HPDE6-E6E7 (cell line): ENCODE results near the gene UBASH3B.

Experiments used
- DNase-seq: peaks from one replicate; pipeline ENCODE4 v3.0.0; 2011; ENCODE audit warnings: missing footprints; ENCODE audit errors: extremely low spot score

UBASH3B gene

GRCh38 chr11:122731500-122731913 lies 76.0 kb downstream of the UBASH3B start:
- DNase-seq, result no peak

DNA sequence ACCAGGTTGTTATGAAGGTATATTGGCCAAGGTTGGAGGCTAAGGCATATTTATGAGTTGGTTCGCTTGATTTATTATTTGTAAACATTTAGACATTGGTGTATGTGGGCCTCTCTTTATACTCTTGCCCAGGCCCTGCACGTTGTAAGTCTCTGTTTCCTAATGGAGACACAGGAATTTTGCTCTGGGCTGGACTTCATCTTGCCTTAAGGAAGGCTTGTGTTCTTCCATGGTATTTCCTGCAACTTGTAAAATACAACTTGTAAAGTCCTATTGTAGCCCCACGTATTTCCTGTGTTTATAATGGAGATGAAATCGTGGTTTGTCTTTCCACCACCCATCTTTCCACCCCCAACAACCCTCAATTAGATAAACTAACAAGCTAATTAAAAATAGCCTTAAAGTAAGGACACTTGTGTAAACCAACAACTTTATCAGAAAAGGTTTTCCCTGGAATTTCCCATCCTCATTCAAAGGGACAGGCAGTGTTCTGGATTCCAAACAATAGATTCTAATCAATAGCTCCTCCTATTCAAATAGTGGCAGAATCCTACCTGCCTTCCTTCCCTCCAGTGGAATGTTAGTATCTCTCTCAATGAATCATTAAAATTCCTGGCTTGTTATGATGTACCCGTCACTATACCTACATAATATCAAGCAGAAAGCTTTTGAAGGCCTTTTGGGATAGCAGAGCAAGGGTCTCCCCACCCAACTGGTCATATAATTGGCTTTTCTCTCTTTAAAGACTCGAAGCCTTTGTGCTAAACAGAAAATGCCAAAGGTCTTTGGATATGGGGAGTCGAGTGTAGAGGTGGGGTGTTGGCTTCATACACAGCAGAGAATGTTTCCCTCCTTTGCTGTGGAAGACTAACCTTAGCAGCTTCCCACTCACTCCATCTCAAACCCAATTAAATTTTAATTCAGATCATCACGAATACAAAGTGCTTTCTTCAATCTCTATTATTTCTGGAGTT lies 77.1 kb downstream of the UBASH3B start:
- DNase-seq, result no peak

DNA sequence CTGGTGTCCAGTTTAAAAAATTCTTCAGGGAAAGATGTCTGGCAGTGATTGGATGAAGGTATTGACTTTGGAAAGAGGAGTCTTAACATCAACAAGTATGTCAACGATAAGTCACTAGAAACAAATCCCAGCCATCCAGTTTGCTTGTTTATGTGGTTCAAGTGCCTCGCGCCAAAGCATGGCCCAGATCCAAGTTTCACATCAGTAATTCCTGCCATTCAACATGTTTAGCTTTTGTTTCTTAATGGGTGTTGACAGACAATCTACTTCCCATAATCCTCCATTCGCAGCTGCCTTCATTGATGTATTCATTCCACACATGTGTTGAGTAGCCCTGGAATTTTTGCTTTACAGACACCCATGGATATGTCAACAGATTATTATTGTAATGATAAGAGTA lies 77.8 kb downstream of the UBASH3B start:
- no peak for DNase-seq

GRCh38 chr11:122734848-122735496 lies 79.5 kb downstream of the UBASH3B start:
- no peak for DNase-seq

DNA sequence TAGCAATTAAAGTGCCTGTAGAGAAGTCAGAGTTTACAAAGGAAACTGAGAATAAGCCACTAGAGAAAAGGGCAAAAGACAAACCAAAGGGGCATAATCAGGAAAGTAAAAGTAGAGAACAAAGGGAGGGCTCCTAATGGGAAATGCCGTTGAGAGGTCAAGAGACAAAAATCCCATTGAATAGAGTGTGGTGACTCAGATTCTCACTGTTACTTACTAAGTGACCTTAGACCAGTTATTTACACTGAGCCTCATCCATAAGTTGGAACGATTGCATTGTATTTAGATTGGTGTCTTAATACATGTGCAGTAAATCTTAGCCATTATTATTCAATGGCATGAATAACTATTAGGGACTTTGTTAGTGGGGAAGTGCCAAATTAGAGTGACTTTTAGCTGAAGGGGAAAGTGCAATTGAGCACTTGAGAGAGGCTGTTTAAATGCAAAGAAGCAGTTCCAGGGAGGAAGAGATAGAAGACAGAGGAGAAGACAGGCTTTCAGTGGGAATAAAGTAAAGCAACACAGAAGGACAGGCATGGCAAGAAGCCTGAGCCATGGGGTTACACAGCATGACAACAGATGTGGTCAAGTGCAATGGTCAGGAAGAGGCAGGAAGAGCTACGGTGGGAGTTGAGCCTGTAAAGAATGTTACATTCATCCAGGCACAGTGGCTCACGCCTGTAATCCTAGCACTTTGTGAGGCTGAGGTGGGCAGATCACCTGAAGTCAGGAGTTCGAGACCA lies 82.6 kb downstream of the UBASH3B start:
- DNase-seq, result no peak

DNA sequence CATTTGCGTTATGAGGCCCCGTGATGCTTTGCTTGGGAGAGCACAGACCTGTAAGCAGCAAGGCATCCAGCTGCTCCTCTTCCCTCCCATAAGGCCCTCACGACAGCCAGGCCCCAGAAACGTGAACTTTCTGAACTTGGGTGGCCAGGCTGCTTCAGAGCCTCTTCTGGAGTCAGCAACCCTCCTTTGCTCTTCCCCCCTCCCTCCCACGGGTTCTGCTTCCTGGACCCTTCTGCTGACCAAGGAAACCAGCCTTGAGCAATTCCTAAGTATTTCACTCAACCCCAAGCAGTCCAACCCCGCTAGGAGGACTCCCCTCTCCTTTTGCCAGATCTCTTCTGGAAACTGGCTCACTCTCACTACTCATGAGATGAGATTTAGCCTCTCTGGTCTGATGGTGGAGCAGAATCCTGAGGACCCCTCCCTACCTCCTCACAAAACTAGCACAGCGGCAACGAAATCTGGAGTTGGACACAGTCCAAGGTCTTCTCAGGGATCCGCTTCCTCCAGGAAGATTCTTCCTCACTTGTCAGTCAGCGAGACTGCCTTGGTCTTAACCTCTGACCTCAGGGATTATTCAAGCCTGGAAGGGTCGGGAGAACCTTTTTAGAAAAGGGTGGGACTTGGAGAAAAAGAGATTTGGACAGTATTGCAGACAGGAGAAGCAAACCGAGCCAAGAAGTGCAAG lies 86.2 kb downstream of the UBASH3B start:
- DNase-seq, result no peak

GRCh38 chr11:122742301-122743018 lies 86.9 kb downstream of the UBASH3B start:
- DNase-seq, result no peak

DNA sequence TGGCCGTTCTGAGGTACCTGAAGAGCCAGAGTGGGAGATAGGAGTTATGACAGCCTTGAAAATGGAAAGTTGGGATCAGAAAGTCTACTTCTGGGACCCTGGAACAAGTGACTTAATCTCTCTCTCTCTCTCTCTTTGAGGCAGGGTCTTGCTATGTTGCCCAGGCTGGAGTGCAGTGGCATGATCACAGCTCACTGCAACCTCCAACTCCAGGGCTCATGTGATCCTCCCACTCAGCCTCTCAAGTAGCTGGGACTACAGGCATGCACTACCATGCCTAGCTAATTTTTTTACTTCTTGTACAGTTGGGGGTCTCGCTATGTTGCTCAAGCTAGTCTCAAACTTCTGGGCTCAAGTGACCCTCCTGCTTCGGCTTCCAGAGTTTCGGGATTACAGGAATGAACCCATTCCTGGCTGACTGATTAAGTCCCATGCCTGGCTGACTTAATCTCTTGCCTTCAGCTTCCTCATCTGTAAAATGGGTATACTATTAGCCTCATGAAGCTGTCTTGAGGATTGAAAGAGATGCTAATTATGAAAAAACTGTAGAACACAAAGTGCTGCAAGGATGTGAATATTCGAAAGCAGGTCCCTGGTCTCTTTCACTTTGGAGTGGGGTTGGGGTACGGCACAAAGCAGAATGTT lies 87.7 kb downstream of the UBASH3B start:
- DNase-seq, result no peak

DNA sequence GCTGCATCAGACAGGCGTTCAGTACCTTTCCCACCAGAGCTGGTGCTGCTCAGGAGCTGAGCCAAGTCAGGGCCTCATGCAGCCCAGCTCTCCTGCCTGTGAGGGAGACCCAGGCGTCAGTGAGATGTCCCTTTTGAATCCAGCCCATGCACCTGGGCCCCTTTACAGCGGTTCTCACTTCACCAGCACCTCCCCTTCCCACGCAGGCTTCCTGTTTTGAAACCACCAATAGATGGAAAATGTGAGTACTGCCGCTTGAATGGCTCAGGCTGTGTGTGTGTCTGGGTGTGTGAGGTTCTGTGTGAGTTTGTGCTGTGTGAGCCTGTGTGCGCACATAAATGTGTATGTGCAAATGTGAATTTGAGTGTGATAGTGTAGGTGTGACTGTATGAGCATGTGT lies 88.4 kb downstream of the UBASH3B start:
- no peak for DNase-seq

DNA sequence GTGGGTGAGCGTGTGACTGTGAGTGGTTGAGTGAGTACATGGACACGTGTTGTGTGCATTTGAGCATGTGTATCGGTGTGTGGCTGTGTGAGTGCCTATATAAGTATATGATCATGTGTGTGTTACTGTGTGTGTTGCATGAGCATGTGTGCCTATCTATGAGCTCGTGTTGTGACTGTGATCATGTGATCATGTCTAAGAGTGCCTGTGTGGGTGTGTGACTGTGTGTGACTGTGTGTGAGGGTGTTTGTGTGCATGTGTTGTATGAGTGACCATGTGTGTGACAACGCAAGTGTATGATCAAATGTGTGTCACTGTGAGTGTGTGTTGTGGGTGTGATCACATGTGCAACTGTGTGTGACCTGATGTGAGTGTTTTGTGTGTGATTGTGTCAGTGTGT lies 88.8 kb downstream of the UBASH3B start:
- DNase-seq, result no peak

DNA sequence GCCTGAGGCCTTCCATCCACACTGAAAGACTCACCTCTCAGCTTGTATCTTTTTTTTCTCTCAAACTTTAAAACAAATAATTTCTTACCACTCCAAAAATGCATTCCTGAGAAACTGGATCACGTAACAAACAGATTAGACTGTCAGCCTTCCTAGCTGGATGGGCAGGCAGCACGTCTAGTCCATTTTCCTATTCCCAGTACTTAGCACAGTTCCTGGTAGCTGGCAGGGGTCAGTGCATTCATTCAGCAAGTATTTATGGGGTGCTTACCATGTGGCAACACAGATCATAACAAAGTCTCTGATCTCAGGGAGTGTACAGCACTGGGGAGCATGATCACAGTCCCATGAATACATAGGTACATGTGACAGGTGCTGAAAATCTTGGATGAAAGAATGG lies 89.6 kb downstream of the UBASH3B start:
- no peak for DNase-seq

- DNase-seq, result no peak
Measured at GRCh38 chr11:122746050-122746478, 90.5 kb downstream of the UBASH3B start.

GRCh38 chr11:122746611-122747244 lies 91.2 kb downstream of the UBASH3B start:
- no peak for DNase-seq

GRCh38 chr11:122747351-122747781 lies 91.8 kb downstream of the UBASH3B start:
- DNase-seq, result no peak

DNA sequence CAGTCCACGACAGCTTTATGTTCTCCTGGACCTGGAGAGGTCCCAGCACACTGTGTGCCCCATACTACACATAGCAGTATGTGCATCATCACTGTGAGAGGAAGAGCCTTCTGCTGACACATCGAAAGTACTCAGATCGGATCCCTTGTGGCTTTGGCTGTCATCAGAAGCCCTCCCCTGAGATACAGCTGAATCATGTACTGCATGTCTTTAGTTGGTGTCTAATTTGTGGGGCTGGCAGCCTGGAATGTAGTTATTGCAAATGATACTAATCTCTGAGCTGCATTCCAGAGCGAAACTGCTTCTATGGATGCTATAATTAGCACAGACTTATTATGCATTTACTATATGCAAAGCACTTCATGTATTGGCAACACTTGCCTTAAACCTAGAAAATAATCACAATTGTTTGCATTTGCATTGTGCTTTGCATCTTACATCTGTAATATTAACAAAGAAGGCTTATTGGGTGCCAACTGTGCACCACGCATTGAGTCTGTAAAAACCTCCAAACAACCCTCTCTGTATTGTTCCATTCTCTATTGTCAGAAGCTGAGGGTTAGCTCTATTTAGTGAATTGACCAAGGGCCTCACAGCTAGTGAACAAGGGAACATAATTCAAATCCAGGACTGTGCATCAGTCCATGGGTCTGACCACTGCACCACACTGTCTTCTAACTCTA lies 93.6 kb downstream of the UBASH3B start:
- no peak for DNase-seq

DNA sequence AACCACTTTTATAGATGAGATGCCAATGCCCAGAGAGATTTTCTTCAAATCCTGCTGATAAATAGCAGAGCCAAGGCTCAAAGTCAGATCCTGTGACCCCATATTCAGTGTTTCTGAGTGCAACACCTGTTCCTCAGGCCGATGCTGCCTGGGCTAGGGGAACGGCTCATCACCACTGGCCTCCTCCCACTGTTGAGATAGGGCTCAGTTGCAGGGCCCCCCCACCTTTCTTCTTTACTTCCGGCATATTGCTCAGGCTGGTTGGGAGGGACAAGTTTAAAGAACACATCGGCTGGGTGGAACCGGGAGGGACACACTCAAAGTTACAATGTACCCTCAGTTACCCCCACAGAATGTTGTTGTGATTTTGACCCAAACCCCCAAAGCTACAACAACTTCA lies 94.5 kb downstream of the UBASH3B start:
- DNase-seq, result no peak

GRCh38 chr11:122751292-122752070 lies 96.0 kb downstream of the UBASH3B start:
- no peak for DNase-seq

GRCh38 chr11:122754028-122754427 lies 98.5 kb downstream of the UBASH3B start:
- DNase-seq, result no peak
